AG10803 (cell line): ENCODE measurements around the gene RAD23A.
A peak's percentile ranks its signal among the peaks of the same experiment; 100 is the strongest.

Experiments
- DNase-seq: peaks from one replicate; pipeline ENCODE4 v3.0.0; 2010; ENCODE audit warnings: low read depth
- H3K4me3 ChIP-seq: 2 replicates; pipeline ENCODE4 v1.5.1; 2011; ENCODE audit warnings: mild to moderate bottlenecking, low read length, control low read depth
- CTCF ChIP-seq: conservative IDR thresholded peaks from 2 replicates; pipeline ENCODE4 v1.5.1; 2011; ENCODE audit warnings: mild to moderate bottlenecking, low read length, control low read depth, inconsistent platforms

The RAD23A gene

DNA sequence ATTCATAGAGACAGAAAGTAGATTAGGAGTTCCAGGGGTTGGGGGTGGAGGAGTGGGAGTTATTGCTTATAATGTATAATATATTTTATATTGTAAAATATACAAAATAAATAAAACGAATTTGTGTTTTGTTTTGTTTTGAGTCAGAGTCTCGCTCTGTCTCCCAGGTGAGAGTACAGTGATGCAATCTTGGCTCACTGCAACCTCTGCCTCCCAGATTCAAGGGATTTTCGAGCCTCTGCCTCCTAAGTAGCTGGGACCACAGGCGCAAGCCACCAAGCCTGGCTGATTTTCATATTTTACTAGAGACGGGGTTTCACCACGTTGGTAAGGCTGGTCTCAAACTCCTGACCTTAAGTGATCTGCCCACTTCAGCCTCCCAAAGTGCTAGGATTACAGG lies 13.8 kb downstream of the RAD23A start:
- DNase-seq: no peak
- TF ChIP-seq CTCF: no peak

GRCh38 chr19:12965017-12965811 lies 19.6 kb downstream of the RAD23A start:
- peak overlapping the region; percentile 74 for H3K4me3 ChIP-seq
- peak; percentile 59 for DNase-seq
- TF ChIP-seq CTCF: peak; percentile 74

More for the DNA sequence above, 13.8 kb downstream of the RAD23A start:
- no peak overlapping the region for H3K4me3 ChIP-seq

GRCh38 chr19:12965812-12966135 lies 20.1 kb downstream of the RAD23A start:
- no peak overlapping the region for H3K4me3 ChIP-seq
- DNase-seq: no peak
- TF ChIP-seq CTCF: no peak

- H3K4me3 ChIP-seq: no peak overlapping the region
- DNase-seq: no peak
- TF ChIP-seq CTCF: no peak
Measured at GRCh38 chr19:12967907-12968306, 22.2 kb downstream of the RAD23A start.

- H3K4me3 ChIP-seq: no peak within 1 kb of the TSS
- no peak for DNase-seq
- TF ChIP-seq CTCF: no peak
Measured at GRCh38 chr19:12969292-12969988, 23.8 kb downstream of the RAD23A start, which contains the start of gene DAND5. TSS of gene DAND5 (plus strand) at chr19:12969576. CDS start at chr19:12969661, 85 bp downstream.

GRCh38 chr19:12970070-12970820 lies 24.6 kb downstream of the RAD23A start:
- H3K4me3 ChIP-seq: no peak overlapping the region
- TF ChIP-seq CTCF: no peak
- DNase-seq: no peak
